GM12878 (cell line): Measurements from ENCODE around the gene SLC43A1. TPM values are rescaled to one million over a fixed set of nuclear protein-coding genes. Genes with fewer than 3 reads are reported as not detected.

Experiments used
- NR2F1 ChIP-seq: fragments of 450-650 bp; conservative IDR thresholded peaks from 2 replicates; pipeline ENCODE4 v1.6.1; 2017; ENCODE audit warnings: mild to moderate bottlenecking
- RAD51 ChIP-seq: fragments of 450-650 bp; IDR thresholded peaks from 2 replicates; pipeline ENCODE4 v1.6.1; 2016; ENCODE audit warnings: moderate library complexity, mild to moderate bottlenecking, inconsistent platforms
- TCF3 ChIP-seq: IDR thresholded peaks from 2 replicates; pipeline ENCODE4 v1.6.1; 2012; ENCODE audit warnings: low read depth, mild to moderate bottlenecking, low read length, borderline replicate concordance; ENCODE audit not compliant: insufficient read depth
- USF1 ChIP-seq: IDR thresholded peaks from 2 replicates; pipeline ENCODE4 v1.6.1; 2011; ENCODE audit warnings: borderline replicate concordance, low read depth, mild to moderate bottlenecking, moderate library complexity, mixed read lengths, low read length; ENCODE audit not compliant: insufficient read depth; ENCODE audit errors: extremely low read length
- ZNF687 ChIP-seq: fragments of 450-650 bp; IDR thresholded peaks from 2 replicates; pipeline ENCODE4 v1.6.1; 2017; ENCODE audit warnings: mild to moderate bottlenecking, moderate library complexity
- polyA plus RNA-seq, 11 experiments: library from polyadenylated mRNA; depleted of rRNA in 4 of 11; unstranded in 6 of 11; stranded (reverse) in 5 of 11; fragments of >200 nt; fragmentation: Nextera tagmentation in 4 of 11; fragmentation: Illumina TruSeq in 1 of 11; extraction: Ambion mirVana in 4 of 11; extraction: Trizol in 1 of 11; gene quantifications; 1 replicate in 1 of 11; 2 replicates in 10 of 11; pipeline versions ENCODE4 v1.2.1 to v1.2.3, GENCODE V29; 2011 to 2016; ENCODE audit warnings: inconsistent platforms in 2 of 11, missing spikeins in 2 of 11, low read depth in 1 of 11
- total RNA-seq, 4 experiments: library from RNA; depleted of rRNA in 3 of 4; stranded (reverse); fragments of >200 nt in 3 of 4; fragmentation: Illumina TruSeq in 1 of 4; extraction: Trizol in 1 of 4; gene quantifications; 2 replicates each; pipeline versions ENCODE4 v1.2.1 to v1.2.3, GENCODE V29; 2013 to 2021

SLC43A1 gene
- total and polyA plus RNA-seq, 10 of the 15 experiments (the other 5 are each of a cell fraction or from before 2014, with no cell fraction given): 1.0 to 17.8 (median 12.6) TPM

- TF ChIP-seq ZNF687: peak; percentile 58
- peak; percentile 49 for TF ChIP-seq USF1
- 0 out of 2 replicates have a peak, but pooled peaks have one; percentile 33 for TF ChIP-seq TCF3
- peak; percentile 70; the same call in 1 of the 2 replicates for TF ChIP-seq RAD51
- TF ChIP-seq NR2F1: peak; percentile 49; the same call in 1 of the 2 replicates
Observed at GRCh38 chr11:57514538-57515331, 767 bp downstream of the SLC43A1 start (continued).
